SK-N-SH treated with all-trans-retinoic acid at 6 μM for 48 hours (cell line): ENCODE data around the gene IFT27.

Experiments
- ATAC-seq: fragments of 200-7000 bp; cut with Tn5 transposase; 3 replicates; pipeline ENCODE4 v1.9.1; 2020; ENCODE audit warnings: mild to moderate bottlenecking, moderate library complexity
- ARNTL ChIP-seq: fragments of 450-650 bp; formaldehyde crosslinking; IDR thresholded peaks from 2 replicates; pipeline ENCODE4 v1.5.0; 2020; ENCODE audit warnings: low read depth, mild to moderate bottlenecking, moderate library complexity, borderline replicate concordance
- BACH2 ChIP-seq: fragments of 250-450 bp; sonication (Bioruptor Pico); IDR thresholded peaks from 2 replicates; pipeline ENCODE4 v1.9.0; 2021; ENCODE audit warnings: mild to moderate bottlenecking, borderline replicate concordance
- CREB5 ChIP-seq: fragments of 250-450 bp; sonication (Bioruptor Pico); IDR thresholded peaks from 2 replicates; pipeline ENCODE4 v1.5.1; 2020; ENCODE audit warnings: low read depth, mild to moderate bottlenecking, moderate library complexity
- CSDC2 ChIP-seq: fragments of 250-450 bp; sonication (Bioruptor Pico); IDR thresholded peaks from 2 replicates; pipeline ENCODE4 v1.5.0; 2020; ENCODE audit warnings: mild to moderate bottlenecking, moderate library complexity
- ESRRG ChIP-seq: fragments of 250-450 bp; sonication (Bioruptor Pico); IDR thresholded peaks from 2 replicates; pipeline ENCODE4 v1.6.1; 2021; ENCODE audit warnings: mild to moderate bottlenecking
- GLIS3 ChIP-seq: fragments of 250-450 bp; sonication (Bioruptor Pico); IDR thresholded peaks from 2 replicates; pipeline ENCODE4 v1.5.0; 2020; ENCODE audit warnings: mild to moderate bottlenecking, moderate library complexity
- PATZ1 ChIP-seq: fragments of 250-450 bp; sonication (Bioruptor Pico); IDR thresholded peaks from 2 replicates; pipeline ENCODE4 v1.8.0; 2020; ENCODE audit warnings: mild to moderate bottlenecking, moderate library complexity, borderline replicate concordance
- PPARA ChIP-seq: fragments of 250-450 bp; sonication (Bioruptor Pico); IDR thresholded peaks from 2 replicates; pipeline ENCODE4 v1.5.0; 2020; ENCODE audit warnings: mild to moderate bottlenecking, borderline replicate concordance
- SNAI2 ChIP-seq: fragments of 250-450 bp; sonication (Bioruptor Pico); IDR thresholded peaks from 2 replicates; pipeline ENCODE4 v1.5.0; 2020; ENCODE audit warnings: mild to moderate bottlenecking, moderate library complexity
- TCF4 ChIP-seq: fragments of 250-450 bp; sonication (Bioruptor Pico); IDR thresholded peaks from 2 replicates; pipeline ENCODE4 v1.8.0; 2021; ENCODE audit warnings: mild to moderate bottlenecking, moderate library complexity, borderline replicate concordance
- TOX ChIP-seq: fragments of 250-450 bp; sonication (Bioruptor Pico); IDR thresholded peaks from 2 replicates; pipeline ENCODE4 v1.8.0; 2021; ENCODE audit warnings: mild to moderate bottlenecking, moderate library complexity, borderline replicate concordance
- TSHZ2 ChIP-seq: fragments of 250-450 bp; sonication (Bioruptor Pico); IDR thresholded peaks from 2 replicates; pipeline ENCODE4 v1.5.0; 2020; ENCODE audit warnings: mild to moderate bottlenecking, moderate library complexity
- ZC3H10 ChIP-seq: fragments of 250-450 bp; sonication (Bioruptor Pico); IDR thresholded peaks from 2 replicates; pipeline ENCODE4 v1.5.1; 2021; ENCODE audit warnings: mild to moderate bottlenecking, moderate library complexity
- ZFP3 ChIP-seq: fragments of 250-450 bp; sonication (Bioruptor Pico); IDR thresholded peaks from 2 replicates; pipeline ENCODE4 v1.5.0; 2020; ENCODE audit warnings: mild to moderate bottlenecking, moderate library complexity
- ZFP30 ChIP-seq: fragments of 450-650 bp; formaldehyde crosslinking; IDR thresholded peaks from 2 replicates; pipeline ENCODE4 v1.5.0; 2022; ENCODE audit warnings: mild to moderate bottlenecking, moderate library complexity
- ZNF70 ChIP-seq: fragments of 450-650 bp; formaldehyde crosslinking; IDR thresholded peaks from 2 replicates; pipeline ENCODE4 v1.5.0; 2020; ENCODE audit warnings: mild to moderate bottlenecking, moderate library complexity
- ZNF8 ChIP-seq: fragments of 450-650 bp; formaldehyde crosslinking; IDR thresholded peaks from 2 replicates; pipeline ENCODE4 v1.5.0; 2020; ENCODE audit warnings: mild to moderate bottlenecking, moderate library complexity

IFT27 gene

GRCh38 chr22:36823186-36823839, 47.4 kb upstream of the IFT27 start:
- ATAC-seq = no peak
- TF ChIP-seq ZFP30 (CRISPR knock-in tag) (no peak), TSHZ2 (no peak), PATZ1 (CRISPR knock-in tag) (no peak), TCF4 (no peak)
- TF ChIP-seq, all 23 proteins: peak for 0

DNA sequence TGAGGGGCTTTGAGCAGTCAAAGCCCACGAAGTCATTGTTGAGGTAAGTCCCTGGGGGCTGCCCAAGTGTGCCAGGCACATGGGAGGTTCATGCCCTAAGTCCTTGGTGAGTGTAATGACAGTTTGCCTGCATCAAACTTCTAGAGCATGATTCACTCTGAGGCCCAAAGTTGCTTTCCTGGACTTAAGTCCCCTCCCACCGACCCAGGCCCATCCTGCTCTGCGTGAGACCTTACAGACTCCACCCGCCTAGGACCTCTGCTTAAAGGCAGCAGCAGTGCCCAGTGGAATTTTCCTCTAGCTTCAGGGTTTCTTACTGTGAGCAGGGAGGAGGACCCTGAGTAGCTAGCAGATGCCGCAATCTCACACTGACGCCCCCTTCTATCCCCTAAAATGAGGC, 46.7 kb upstream of the IFT27 start:
- TF ChIP-seq PATZ1 (CRISPR knock-in tag) = no peak
- TF ChIP-seq ESRRG (CRISPR knock-in tag) = no peak
- no peak for TF ChIP-seq TOX (CRISPR knock-in tag)
- TF ChIP-seq BACH2 (CRISPR knock-in tag) = no peak
- no peak for TF ChIP-seq ARNTL (CRISPR knock-in tag)
- TF ChIP-seq CREB5 (CRISPR knock-in tag) = no peak
- no peak for TF ChIP-seq TCF4
- TF ChIP-seq SNAI2 (CRISPR knock-in tag) = no peak
- TF ChIP-seq TSHZ2 = no peak
- TF ChIP-seq ZC3H10 = no peak
- TF ChIP-seq GLIS3 (CRISPR knock-in tag) = no peak
- no peak for TF ChIP-seq ZNF70 (CRISPR knock-in tag)
- TF ChIP-seq, all 23 proteins: peak for 0
- ATAC-seq = no peak

GRCh38 chr22:36819112-36819511, 43.2 kb upstream of the IFT27 start:
- no peak for ATAC-seq
- no peak for TF ChIP-seq SNAI2 (CRISPR knock-in tag)
- no peak for TF ChIP-seq ZNF70 (CRISPR knock-in tag)

DNA sequence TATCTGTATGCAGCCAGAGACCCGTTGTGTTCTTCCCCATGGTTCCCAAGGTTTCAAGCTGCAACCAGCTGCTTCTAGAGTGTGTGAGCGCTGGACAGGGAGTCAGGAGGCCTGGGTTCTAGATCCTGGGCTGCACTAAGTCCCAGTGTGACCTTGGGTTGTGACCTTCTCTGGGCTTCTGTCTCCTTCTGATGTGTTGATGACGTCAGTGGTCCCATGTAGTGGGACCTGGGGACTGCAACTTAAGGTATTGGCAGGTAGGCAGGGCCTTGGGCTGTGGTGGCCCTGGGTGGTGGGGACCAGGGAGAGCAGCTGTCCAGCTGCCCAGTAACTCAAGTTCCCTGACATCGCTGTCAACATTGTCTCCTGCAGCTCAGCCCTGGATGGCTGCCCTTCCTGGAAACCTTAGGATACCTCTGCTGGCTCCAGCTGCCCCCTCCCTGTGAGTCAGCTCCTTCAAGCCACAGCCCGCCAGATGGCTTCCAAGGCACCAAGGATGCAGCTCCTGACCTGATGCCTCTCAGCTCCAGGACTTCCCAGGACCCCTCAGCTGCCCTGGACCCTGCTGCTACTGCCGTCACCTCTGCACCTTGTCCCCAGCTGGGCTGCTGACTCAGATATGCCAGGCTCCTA, 42.2 kb upstream of the IFT27 start:
- no peak for ATAC-seq

More for the DNA sequence above, 42.2 kb upstream of the IFT27 start:
- TF ChIP-seq BACH2 (CRISPR knock-in tag) = no peak
- TF ChIP-seq ZNF8 (CRISPR knock-in tag) = no peak
- no peak for TF ChIP-seq PPARA (CRISPR knock-in tag)
- no peak for TF ChIP-seq SNAI2 (CRISPR knock-in tag)
- TF ChIP-seq TSHZ2 = no peak
- TF ChIP-seq ESRRG (CRISPR knock-in tag) = no peak
- TF ChIP-seq ZNF70 (CRISPR knock-in tag) = no peak
- TF ChIP-seq ZFP3 (CRISPR knock-in tag) = no peak
- TF ChIP-seq CSDC2 (CRISPR knock-in tag) = no peak
- no peak for TF ChIP-seq ARNTL (CRISPR knock-in tag)
- no peak for TF ChIP-seq CREB5 (CRISPR knock-in tag)
- no peak for TF ChIP-seq GLIS3 (CRISPR knock-in tag)
